LoVo (cell line): ENCODE results near the gene ADIG.
"Not testable (repeated sequence)": the region's sequence is repeated elsewhere in the genome, so short reads cannot be mapped to it uniquely, and the experiment has no call there.

Experiments
- DNase-seq: peaks from one replicate; pipeline ENCODE4 v3.0.0-alpha.2; 2016; ENCODE audit warnings: low spot score

The ADIG gene

DNA sequence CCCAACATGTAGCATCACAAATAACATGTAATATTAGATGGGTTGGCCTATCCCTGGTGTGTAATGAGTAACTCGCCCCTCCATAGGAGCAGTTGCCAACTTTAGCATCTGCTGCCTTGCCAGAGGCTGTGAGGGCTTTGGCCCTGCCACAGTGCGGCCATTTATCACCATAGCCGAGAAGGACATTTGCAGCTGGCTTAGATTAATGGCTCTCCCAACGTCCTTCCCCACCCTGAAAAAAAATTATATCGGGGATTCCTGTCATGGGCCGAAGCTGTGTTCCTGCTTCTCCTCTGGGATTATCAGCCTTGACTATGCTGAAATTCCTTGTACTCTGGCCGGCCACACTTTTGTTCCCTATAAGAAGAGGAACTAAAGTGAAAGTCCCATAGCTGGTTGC is 7.6 kb upstream of the ADIG start:
- no peak for DNase-seq

DNA sequence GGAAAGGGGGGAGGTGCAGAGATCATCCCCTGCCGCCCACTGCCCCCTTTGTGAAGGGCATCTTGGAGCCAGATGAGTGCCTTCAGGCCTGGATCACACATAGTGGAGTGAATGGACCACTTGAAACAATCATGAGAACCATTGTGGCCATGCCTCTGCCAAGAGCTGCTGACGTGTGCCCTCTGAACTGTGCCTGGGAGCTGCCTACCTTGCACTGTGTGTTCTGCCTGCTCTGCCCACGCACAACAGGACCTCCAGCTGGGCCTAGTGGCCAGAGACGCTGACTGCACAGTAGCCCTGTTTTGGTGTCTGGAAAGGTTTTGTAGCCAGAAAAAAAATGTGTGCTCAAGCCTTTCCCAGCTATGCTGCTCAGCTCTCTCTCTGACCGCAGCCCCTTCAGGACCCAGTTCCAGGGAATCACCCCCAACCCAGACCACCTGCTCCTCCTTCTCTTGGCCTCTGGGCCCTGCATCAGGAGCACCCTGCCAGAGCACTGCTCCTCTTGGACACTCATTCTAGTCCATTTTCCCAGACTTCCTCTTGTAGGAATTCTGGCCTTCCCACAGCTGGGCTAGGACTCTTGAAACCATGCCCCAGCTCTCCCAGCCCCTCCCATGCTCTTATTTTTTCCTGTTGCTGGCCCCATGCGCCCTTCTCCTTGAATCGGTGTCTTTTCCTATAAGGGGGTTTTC is 1.6 kb upstream of the ADIG start:
- DNase-seq: no peak

DNA sequence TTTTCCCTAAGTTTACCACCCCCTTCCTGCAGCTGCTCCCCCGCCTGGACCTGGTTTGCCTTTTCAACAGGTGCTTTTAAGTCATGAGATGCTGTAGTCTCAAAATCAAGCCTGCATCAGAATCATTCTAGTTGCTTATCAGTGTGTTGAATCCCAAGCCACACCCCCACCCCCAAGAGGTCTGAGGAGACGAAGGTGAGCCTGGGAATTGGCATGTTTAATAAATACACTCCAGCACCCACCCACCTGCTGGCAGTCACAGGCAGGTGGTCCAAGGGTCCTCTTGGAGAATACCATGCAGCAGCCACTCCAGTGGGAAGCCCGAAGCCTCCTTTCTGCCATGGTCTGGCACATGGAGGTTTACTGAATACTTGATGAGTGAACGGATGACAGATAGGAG is 1.1 kb upstream of the ADIG start:
- DNase-seq: no peak

DNA sequence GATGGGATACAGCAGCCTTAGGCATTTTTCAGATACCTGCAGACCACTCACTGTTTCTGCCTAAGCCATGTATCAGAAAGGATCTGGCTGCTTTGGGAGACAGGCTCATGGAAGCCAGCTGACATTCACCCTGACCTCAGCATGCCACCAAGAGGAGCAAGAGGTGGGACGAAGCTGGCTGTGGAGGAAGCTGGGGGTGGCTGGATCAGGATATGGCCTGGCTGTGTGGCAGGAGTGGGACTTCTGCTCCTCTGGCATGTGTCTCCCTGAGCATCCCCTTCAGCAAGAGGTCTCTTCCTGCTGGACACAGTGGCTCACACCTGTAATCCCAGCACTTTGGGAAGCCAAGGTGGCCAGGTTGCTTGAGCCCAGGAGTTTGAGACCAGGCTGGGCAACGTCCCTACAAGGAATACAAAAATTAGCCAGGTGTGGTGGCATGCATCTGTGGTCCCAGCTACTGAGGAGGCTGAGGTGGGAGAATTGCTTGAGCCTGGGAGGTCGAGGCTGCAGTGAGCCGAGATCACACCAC is 897 bp downstream of the ADIG start:
- DNase-seq: no peak

DNA sequence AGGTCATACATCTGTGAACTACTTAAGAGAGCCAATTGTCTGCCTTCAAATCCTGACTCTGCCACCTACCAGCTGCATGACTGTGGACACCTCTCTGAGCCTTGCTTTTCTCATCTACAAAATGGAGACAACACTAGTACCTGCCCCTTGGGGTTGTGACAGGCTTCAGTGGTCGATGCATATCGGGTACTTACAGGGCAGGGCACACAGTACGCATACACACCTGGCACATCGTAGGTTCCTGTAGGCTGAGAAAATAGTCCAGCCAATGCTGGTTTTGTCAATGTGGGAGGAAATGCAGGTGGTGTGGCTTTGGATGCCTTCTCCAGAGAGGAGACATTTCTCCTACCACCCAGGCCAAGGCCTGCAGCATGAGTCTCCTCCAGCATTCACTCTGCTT is 2.3 kb downstream of the ADIG start:
- no peak for DNase-seq

DNA sequence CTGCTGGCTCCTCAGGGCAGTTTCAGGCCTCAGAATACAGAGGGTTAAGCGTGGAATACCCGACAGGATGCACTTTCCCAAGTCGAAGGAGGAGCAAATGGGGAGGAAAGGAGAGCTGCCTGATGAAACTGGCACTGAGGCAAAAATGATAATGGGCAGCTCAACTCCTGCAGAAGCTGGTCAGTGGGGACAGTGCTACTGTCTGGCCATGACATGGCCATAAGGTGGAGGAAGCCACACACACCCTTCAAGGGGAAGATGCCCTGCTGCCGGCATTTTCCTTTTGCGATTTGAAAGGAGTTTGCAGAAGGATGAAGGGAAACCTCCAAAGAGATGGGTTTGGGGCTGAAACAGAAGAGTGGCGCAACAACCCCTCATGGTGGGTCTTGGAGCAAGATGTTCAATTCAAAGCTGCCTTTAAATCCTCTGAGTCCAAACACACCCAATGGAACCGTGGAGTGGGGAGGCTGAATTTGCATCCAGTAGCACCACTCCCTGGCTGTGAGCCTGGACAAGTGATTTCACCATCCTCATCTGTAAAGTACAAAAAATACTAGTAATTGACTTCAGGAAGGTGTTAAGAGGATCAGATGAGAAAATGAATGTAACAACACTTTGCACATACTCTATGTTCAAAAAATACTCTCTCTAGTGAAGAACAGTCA is 3.2 kb downstream of the ADIG start:
- DNase-seq: no peak

DNA sequence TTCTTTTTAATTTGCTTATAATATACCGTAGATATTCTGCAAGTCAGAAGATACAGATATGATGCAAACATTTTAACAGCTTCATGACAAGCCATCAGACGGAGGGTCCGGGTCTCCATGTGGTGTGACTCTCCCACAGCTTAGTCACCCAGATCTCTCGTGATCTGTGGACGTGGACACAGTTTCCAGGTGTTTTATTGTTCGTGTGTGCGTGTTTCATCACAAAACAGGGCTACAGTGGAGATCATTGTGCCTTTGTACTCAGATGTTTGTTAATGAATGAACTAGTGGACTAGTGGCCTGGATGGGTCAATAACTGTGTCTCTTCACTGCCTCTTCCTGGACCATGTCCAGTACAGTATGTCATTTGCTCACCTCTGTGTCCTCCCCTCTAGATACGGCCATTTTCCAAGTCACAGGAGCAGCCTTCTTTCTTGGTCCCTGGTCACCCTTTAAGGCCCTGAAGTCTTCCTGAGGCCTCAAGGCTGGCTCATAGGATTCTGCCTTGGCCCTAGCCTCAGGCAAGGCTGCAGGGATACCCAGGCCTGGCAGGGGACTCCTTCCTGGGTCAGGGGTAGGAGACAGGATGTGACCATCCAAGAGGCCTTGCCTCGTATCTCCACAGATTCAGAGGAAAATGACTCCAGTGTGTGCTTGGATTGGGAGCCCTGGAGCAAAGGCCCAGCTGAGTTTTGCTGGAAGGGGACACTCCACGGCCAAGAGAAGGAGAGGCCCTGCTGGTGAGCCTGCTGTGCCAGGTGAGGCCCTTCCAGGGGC is 4.6 kb downstream of the ADIG start:
- no peak for DNase-seq

DNA sequence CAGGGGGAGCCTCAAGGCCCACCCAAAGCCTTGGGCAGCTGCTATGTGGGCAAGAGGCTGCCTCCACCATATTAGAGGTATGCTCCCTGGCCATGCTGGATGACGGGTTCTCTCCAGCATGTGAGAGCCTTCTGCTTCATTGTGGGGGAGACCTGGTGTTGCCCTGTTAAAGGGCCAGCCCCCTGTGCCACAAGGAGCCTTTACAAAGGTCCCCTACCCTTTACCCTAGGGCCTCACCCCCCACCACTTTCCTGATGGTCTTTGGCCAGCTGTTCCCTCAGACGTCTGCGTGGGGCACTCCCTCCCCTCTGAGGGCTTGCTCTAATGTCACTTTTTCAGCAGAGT is 5.2 kb downstream of the ADIG start:
- no peak for DNase-seq

DNA sequence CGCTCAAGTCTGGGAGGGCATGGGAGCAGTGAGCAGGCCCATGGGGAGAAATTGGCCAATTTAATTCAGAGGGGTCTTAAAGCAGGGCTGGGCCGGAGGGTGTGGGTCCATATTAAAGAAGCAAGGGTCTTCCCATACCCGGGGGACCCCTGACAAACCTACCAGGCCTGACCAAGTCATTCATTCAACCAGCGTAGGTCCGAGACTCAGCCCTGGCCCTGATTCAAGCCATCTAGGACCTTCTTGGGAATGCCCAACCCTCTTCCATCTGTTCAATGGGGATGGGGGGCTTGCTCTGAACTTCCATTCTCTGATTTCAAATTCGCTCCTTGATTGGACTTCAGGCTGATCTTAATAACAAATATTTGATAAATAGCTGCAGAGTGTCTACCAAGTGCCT is 7.3 kb downstream of the ADIG start:
- no peak for DNase-seq

DNA sequence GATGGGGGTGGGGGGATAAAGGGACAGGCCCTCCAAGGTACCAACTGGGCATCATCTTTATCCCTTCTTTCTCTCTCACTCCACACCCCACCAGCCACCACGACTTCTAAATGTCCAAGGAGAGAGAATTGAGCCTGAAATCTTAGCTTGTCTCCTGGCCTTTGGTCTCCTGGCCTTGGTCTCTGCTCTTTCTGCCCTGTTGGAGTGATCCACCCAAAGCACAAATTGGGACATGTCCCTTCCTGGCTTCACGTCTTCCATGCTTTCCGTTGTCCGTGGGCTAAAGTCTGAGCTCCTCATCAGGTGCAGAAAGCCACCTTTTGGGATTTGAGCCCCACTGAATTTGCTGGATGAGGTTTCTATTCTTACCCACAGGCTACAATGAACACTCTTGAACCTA is 8.4 kb downstream of the ADIG start:
- DNase-seq: no peak

DNA sequence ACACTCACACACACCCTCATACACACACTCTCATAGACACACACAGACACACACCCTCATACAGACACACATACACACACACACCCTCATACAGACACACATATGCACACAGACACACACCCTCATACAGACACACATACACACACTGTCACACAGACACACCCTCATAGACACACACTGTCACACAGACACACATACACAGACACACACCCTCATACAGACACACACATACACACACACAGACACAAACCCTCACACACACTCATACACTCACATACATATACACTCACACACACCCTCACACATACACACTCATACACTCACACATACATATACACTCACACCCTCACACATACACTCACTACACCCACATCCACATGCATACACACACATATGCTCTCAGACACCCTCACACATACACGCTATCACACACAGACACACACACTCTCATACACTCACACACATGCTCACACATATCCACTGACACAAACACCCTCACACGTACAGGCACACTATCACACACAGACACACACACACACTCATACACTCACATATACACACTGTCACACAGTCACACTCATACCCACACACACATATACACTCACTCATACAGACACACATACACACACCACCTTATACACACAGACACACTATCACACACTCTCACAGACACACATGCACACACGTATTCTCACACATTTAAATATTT is 9.1 kb downstream of the ADIG start:
- no peak for DNase-seq

DNA sequence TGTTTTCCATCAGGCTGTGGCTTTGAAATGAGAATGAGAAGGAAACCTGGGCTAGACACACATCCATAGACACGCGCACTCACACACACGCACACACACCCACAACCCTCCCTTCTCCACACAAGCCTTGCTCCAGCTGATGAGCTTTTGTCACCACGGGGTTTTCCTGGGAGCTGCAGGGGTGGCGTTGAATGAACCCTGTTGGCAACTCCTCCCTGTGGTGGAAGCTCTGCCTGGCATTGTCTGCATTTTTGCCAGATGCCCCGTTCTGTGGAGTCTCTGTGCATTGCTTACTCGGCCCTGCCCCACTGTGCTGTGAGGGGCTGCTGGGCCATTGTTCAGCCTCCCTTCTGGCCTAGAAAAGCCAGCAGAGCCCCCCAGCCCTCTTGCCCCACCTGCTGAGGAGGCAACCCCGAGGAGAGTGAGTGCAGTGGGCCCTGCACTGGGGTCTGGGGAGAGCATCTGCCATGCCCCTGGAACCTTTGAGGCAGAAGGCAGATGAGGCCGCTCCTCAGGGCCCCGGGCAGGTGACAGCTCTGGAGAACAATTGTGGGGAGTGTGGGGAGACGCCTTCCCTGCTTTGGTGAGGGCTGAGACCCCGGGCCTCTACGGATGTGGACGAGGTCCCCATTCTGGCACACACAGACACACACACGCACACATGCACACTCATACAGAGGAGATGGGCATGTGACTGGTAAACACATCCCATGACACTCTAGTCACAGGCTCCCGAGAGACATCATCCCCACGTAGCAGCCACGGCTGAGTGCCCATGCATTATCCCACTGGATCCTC is 9.9 kb downstream of the ADIG start:
- no peak for DNase-seq

DNA sequence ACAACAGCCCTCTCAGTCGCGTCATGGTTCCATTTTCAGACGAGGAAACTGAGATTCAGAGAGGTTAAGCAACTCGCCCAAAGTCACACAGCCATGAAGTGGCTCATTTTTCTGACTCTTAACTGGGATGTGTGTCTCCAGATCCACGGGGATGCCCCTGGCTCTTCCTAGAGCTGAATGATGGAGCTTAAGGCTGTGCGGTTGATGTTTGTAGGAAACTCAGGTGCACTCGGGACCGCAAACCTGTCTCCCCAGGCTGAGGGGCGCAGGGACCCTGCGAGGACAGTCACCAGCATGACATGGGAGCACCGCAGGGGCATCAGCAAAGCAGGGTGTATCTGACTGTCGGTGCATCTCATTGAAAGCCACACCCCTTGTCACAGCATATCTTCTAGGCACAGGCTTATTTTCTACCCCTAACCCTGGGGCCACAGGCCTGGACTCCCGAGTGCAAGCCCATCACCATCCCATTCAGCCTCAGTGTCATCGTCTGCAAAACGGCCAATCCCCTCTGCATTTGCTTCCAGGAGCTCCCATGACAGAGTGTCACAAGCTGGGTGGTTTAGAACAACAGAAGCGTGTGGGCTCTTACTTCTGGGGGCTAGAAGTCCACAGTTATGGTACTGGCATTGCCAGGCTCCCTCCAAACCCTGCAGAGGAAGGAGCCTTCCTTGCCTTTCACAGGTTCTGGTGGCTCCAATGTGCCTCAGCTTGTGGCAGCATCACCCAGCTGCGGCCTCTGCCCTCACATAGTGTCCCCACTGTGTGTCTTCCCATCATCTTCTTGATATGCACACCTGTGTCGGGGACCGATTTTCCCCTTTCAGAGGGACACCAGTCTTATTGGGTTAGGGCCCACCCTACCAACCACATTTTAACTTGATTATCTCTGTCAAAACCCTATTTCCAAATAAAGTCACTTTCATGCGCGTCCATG is 10.7 kb downstream of the ADIG start:
- DNase-seq: no peak

DNA sequence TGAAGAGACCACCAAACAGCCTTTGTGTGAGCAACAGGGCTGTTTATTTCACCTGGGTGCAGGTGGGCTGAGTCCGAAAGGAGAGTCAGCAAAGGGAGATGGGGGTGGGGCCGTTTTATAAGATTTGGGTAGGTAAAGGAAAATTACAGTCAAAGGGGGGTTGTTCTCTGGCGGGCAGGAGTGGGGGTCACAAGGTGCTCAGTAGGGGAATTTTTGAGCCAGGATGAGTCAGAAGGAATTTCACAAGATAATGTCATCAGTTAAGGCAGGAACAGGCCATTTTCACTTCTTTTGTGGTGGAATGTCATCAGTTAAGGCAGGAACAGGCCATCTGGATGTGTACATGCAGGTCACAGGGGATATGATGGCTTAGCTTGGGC is 11.4 kb downstream of the ADIG start:
- DNase-seq: not testable (repeated sequence)

DNA sequence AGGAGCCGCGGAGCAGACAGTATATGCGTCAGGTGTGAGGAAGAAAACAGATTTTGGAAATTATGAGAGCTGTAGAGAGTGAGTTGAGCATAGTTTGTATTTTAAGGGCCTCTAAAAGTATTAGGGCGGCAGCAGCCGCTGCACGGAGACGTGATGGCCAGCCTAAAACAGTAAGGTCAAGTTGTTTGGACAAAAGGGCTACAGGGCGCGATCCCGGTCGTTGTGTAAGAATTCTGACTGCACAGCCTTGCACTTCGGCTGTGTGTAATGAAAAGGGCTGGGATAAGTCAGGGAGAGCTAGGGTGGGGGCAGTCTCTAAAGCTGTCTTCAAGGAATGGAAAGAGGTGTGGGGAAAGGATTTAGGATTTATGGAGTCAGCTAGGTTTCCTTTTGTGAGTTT is 13.3 kb downstream of the ADIG start:
- not testable (repeated sequence) for DNase-seq

DNA sequence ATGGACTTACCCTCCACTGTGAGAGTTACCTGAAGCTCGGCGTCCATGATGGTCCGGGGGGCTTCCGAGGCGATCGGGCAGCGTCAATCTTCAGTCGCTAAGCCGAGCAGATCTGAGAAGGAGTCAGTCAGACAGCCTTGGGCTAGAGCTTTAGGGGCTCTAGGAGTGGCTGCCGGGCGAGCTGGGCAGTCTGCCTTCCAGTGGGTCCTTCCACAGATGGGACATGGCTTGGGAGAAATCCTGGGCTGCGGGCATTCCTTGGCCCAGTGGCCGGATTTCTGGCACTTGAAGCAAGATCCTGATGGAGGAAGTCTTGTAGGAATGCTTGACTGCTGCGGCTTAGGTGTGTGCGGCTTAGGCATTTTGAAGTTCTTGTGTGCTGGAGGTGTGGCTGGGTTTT is 14.9 kb downstream of the ADIG start:
- not testable (repeated sequence) for DNase-seq

DNA sequence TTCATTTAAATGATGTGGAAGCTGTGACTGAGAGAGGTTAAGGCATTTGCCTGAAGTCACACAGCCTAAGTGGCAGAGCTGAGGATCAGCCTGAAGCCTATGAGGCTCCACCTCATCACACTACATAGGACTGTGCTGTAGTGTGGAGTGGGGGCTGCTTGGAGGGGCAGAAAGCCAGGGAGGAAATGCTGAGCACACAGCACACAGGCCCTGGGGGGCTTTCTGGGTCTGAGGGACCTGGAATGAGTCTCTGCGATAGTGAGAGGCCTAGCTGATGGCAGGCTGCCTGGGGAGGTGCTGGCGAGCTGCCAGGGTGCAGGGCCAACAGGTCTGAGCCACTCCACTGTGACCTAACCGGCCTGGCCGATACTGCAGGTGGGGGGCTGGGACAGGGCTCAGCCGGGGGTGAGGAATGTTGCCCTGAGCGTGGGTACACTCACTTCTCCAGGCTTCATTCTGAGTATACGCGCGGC is 18.4 kb downstream of the ADIG start:
- DNase-seq: no peak

DNA sequence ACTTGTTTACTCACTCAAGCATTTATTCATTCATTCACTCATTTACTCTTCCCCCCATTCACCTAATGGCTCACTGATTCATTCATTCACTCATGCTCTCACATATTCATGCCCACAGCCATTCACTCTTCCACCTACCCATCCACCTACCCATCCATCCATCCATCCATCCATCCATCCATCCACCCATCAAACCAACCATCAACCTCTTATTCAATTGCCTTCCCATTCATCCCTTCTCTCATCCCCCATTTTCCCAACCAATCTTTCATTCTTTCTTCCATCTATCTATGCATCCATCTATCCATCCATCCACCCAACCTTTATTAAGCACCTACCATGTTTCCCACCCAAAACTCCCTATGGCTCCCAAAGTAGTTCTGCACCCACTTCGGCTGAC is 19.1 kb downstream of the ADIG start:
- DNase-seq: no peak

DNA sequence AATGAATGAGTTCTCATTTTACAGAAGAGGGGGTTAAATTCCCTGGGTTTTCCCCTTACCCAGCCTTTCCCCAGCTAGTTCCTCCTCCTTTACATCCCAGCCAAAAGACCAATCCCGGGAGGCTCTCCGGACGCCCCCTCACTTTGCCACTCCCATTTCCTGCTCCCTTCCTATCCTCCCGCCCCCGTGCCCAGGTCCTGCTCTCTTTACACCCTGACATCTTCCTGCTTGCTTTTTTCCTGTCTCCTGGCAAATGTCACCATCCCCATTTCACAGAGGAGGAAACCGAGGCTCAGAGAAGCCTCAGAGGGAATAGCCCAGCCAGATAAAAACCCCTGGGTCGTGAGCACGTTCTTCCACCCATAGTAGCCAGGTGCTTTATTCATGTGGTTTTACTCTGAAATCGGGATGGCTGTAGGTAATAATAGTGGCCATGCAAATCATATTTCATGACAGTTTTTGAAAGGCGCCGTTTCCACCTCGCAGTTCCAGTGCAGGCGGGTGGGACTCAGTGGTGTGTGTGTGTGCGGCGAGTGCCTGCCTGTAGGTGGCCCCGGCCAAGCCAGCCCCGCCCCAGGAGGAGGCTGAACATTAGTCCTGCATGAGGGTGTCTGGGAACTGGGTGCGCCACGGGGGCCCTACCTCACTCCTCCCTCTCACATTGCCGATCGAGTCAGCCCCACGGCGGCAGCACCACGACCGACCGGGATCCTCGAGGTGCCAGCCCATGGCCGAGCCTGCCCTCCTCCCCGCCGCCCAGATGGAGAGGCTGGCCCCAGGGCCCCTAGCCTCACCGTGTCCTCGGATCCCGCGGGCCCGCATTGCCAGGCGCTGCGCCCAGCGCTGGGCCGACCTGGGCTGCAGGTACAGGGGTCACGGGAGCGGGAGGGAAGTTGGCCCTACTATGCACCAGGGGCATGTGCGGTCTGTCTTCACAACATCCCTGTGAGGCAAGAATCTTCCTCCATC is 20.5 kb downstream of the ADIG start, which contains the start of gene ARHGAP40:
ARHGAP40 (plus strand) TSS at position 594 of the 969 bp plus-strand sequence.
- peak; percentile 39 for DNase-seq
